ENCODE results near the gene CTRB1.
"Not testable (repeated sequence)": the region's sequence is repeated elsewhere in the genome, so short reads cannot be mapped to it uniquely, and the experiment has no call there.

CTRB1 gene

GRCh38 chr16:75240633-75241032 is 21.8 kb downstream of the CTRB1 start:
- DNase-seq (ENCODE audit: low read depth), result not testable (repeated sequence)

GRCh38 chr16:75241412-75241811 is 22.6 kb downstream of the CTRB1 start:
- DNase-seq (ENCODE audit: low read depth), result no peak

- DNase-seq (ENCODE audit: low read depth), result no peak
These were observed 23.2 kb downstream of the CTRB1 start for GRCh38 chr16:75241955-75242354.

GRCh38 chr16:75242436-75243078 is 23.8 kb downstream of the CTRB1 start:
- not testable (repeated sequence) for DNase-seq (ENCODE audit: low read depth)

GRCh38 chr16:75243667-75244224 is 25.0 kb downstream of the CTRB1 start:
- no peak for DNase-seq (ENCODE audit: low read depth)

GRCh38 chr16:75244225-75244809 is 25.5 kb downstream of the CTRB1 start:
- DNase-seq (ENCODE audit: low read depth), result no peak

GRCh38 chr16:75244844-75245758 is 26.3 kb downstream of the CTRB1 start:
- no peak for DNase-seq (ENCODE audit: low read depth)

- DNase-seq (ENCODE audit: low read depth), result no peak
These were observed 27.9 kb downstream of the CTRB1 start for GRCh38 chr16:75246504-75247205.

GRCh38 chr16:75247249-75247648 is 28.5 kb downstream of the CTRB1 start:
- DNase-seq (ENCODE audit: low read depth), result no peak

GRCh38 chr16:75248142-75248535 is 29.4 kb downstream of the CTRB1 start:
- no peak for DNase-seq (ENCODE audit: low read depth)

- no peak for DNase-seq (ENCODE audit: low read depth)
These were observed 30.0 kb downstream of the CTRB1 start for GRCh38 chr16:75248536-75249380.

- DNase-seq (ENCODE audit: low read depth), result no peak
These were observed 30.7 kb downstream of the CTRB1 start for GRCh38 chr16:75249441-75249840.

GRCh38 chr16:75250089-75250808 is 31.5 kb downstream of the CTRB1 start:
- DNase-seq (ENCODE audit: low read depth), result no peak

- DNase-seq (ENCODE audit: low read depth), result no peak
These were observed 32.1 kb downstream of the CTRB1 start for GRCh38 chr16:75250809-75251279.

- DNase-seq (ENCODE audit: low read depth), result no peak
These were observed 32.7 kb downstream of the CTRB1 start, which contains the start of gene BCAR1 for GRCh38 chr16:75251280-75252048. TSS of gene BCAR1 (minus strand) at chr16:75251624. CDS start at chr16:75251482, 142 bp downstream.

GRCh38 chr16:75252049-75252864 is 33.5 kb downstream of the CTRB1 start:
- DNase-seq (ENCODE audit: low read depth), result no peak

GRCh38 chr16:75252946-75253911 is 34.4 kb downstream of the CTRB1 start:
- DNase-seq (ENCODE audit: low read depth), result no peak

Data from activated gamma-delta T cell treated with anti-CD3 and anti-CD28 coated beads, Interleukin-2, amount 50 U/mL, for 16 hours (primary cell).